Endometrium (tissue), 2 donors: ENCODE results near the gene TGM6.

Source experiments
- FAIRE-seq: peaks from 2 replicates; lab custom pipeline; 2012; peaks lifted over from hg19 to GRCh38; lab: Jason Lieb, UNC
- donor health status: control.
- donor health status: control.

TGM6 gene

GRCh38 chr20:2458919-2459499 is 78.3 kb downstream of the TGM6 start:
- no peak for FAIRE-seq

GRCh38 chr20:2459981-2460751 is 79.5 kb downstream of the TGM6 start:
- FAIRE-seq = no peak

- FAIRE-seq = no peak
These were observed 80.2 kb downstream of the TGM6 start for GRCh38 chr20:2460752-2461424.

GRCh38 chr20:2462484-2462883 is 81.8 kb downstream of the TGM6 start:
- no peak for FAIRE-seq

GRCh38 chr20:2463616-2464365 is 83.1 kb downstream of the TGM6 start:
- FAIRE-seq = no peak

- FAIRE-seq = no peak
These were observed 84.4 kb downstream of the TGM6 start for GRCh38 chr20:2465100-2465499.

- FAIRE-seq = no peak
These were observed 86.7 kb downstream of the TGM6 start for GRCh38 chr20:2467412-2467811.

GRCh38 chr20:2468581-2469407 is 88.1 kb downstream of the TGM6 start:
- FAIRE-seq = no peak

- FAIRE-seq = no peak
These were observed 89.3 kb downstream of the TGM6 start for GRCh38 chr20:2469991-2470422.

GRCh38 chr20:2470423-2471193 is 89.9 kb downstream of the TGM6 start, which contains the start of gene SNRPB:
SNRPB (minus strand) TSS chr20:2470789; CDS start chr20:2470690, 99 bp downstream.
- FAIRE-seq = peak; percentile 98

- FAIRE-seq = no peak
These were observed 92.8 kb downstream of the TGM6 start for GRCh38 chr20:2473516-2473915.

GRCh38 chr20:2475850-2476741 is 95.4 kb downstream of the TGM6 start:
- no peak for FAIRE-seq

- FAIRE-seq = no peak
These were observed 96.3 kb downstream of the TGM6 start for GRCh38 chr20:2476742-2477615.

- FAIRE-seq = no peak
These were observed 99.7 kb downstream of the TGM6 start for GRCh38 chr20:2480381-2480780.
